ENCODE data around the gene TOX2. TPM values are rescaled to one million over a fixed set of nuclear protein-coding genes. Genes with fewer than 3 reads are reported as not detected.

The TOX2 gene
- total RNA-seq, 4 donors from 2014 or later = 0.40 to 3.0 (median 1.6) TPM

DNA sequence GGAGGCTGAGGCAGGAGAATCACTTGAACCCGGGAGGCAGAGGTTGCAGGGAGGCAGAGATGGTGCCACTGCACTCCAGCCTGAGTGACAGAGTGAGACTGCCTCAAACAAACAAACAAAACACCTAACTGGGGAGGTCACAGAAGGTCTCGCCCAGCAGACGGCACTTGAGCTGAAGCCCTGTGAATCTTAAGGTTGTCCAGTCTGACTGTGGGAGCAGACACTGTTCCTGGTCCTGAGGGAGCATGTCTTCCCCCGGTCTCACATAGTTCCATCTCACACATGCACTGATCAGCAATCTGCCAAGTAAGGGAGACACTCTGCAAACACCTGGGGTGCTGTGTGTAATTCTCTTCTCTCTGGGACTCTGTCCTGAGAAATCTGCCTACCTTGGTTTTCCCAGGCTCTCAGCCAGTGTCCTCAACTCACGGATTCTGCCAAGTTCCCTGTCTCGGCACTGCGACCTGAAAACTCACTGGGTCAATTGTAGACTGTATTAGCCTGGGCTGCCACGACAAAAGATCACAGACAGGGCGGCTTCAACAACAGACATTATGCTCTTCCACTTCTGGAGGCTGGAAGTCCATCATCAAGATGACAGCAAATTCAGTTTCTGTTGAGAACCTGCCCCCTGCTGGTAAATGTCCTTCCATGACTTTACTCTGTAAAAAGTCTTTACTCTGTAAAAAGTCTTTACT, 178.0 kb downstream of the TOX2 start:
- no peak for TF ChIP-seq POLR2AphosphoS5 (IDR thresholded peaks at IDR 0.05)
- TF ChIP-seq, protein P1, sequence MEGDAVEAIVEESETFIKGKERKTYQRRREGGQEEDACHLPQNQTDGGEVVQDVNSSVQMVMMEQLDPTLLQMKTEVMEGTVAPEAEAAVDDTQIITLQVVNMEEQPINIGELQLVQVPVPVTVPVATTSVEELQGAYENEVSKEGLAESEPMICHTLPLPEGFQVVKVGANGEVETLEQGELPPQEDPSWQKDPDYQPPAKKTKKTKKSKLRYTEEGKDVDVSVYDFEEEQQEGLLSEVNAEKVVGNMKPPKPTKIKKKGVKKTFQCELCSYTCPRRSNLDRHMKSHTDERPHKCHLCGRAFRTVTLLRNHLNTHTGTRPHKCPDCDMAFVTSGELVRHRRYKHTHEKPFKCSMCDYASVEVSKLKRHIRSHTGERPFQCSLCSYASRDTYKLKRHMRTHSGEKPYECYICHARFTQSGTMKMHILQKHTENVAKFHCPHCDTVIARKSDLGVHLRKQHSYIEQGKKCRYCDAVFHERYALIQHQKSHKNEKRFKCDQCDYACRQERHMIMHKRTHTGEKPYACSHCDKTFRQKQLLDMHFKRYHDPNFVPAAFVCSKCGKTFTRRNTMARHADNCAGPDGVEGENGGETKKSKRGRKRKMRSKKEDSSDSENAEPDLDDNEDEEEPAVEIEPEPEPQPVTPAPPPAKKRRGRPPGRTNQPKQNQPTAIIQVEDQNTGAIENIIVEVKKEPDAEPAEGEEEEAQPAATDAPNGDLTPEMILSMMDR (IDR thresholded peaks at IDR 0.05) = peak in 1 of 2 donors; percentile 24
- DNase-seq (ENCODE audit: low spot score in 2 of 2) = no peak

DNA sequence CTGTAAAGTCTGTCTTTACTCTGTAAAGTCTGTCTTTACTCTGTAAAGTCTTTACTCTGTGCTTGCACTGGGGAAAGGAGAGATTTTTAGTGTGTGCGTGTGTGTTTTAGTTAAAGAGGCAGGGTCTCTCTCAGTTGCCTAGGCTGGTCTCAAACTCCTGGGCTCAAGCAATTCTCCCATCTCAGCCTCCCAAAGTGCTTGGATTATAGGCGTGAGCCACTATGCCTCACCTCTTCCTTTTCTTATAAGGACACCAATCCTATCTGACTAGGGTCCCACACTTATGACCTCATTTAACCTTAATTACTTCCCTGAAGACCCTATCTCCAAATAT, 178.6 kb downstream of the TOX2 start:
- no peaks in the 10 kb centered on the region for H3K9me3 ChIP-seq
- TF ChIP-seq POLR2A (IDR thresholded peaks at IDR 0.05) (no peak), POLR2AphosphoS5 (IDR thresholded peaks at IDR 0.05) (no peak), EP300 (IDR thresholded peaks at IDR 0.05) (no peak)
- TF ChIP-seq, protein P1 (IDR thresholded peaks at IDR 0.05) = no peak
- H3K4me3 ChIP-seq = no peak overlapping the region
- WGBS = 80% methylated on average over 2 of the region's 2 CpGs
- no peak for DNase-seq (ENCODE audit: low spot score in 2 of 2)
- peaks cover 5% of the 10 kb centered on the region for H3K27me3 ChIP-seq
- H3K36me3 ChIP-seq = no peaks in the 10 kb centered on the region
- peaks cover 4% of the 10 kb centered on the region for H3K4me1 ChIP-seq
- no peak overlapping the region for H3K27ac ChIP-seq

More for the DNA sequence above, 178.0 kb downstream of the TOX2 start:
- Histone ChIP-seq H3K9me3 (no peaks in the 10 kb centered on the region), H3K4me1 (peaks cover 4% of the 10 kb centered on the region), H3K27me3 (peaks cover 5% of the 10 kb centered on the region), H3K27ac (no peak overlapping the region), H3K36me3 (no peaks in the 10 kb centered on the region), H3K4me3 (no peak overlapping the region)
- whole genome bisulfite sequencing = 85% methylated on average over 6 of the region's 9 CpGs

DNA sequence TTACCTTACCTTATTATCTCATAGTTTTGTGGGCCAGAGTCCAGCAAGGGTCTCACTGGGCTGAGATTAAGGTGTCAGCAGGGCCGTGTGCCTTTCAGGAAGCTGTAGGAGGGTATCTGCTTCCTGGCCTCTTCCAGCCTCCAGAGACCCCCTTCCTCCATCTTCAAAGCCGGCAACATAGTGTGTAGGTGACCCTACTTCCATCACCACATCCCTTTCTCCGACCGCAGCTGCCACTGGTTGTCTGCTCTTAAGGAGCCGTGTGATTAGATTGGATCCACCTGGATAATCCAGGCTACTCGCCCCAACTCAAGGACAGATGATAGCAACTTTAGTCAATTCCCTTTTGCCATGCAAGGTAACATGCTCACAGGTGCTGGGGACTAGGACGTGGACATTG, 181.2 kb downstream of the TOX2 start:
- 82% methylated on average over 7 of the region's 7 CpGs for WGBS

DNA sequence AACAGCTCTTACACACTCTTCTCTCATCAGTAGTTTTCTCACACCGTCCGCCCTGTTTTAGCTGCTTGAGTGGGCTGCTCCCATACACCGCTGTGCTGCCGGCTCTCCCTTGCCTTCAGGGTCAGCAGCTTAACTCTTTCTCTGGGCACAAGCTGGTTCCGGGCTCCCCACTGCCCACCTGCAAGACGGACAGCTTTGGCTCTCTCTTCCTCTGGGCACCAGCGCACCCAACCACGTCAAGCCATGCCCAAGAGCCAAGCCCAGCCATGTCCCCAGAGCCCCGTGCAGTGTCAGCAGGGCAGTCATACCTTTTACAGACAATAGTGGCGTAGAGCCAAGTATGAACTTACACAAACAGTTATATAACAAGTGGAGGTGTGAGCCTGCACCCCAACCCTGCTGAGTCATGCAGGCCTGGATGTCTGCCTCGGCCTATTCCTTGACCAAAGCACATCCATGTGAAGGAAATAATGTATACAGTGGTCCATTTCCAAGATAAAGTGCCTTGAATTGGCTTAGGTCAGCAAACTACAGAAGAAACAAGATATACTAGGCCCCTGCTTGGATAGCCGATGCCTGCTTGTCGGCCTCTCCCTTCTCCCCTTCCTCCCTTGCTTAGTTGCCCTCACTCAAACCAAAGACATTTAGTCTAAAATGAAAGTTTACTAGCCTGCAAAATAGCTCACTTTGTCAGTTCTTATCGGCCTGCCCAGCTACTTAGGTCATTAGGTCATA, 183.0 kb downstream of the TOX2 start:
- no peak for DNase-seq (ENCODE audit: low spot score in 2 of 2)
- H3K27me3 ChIP-seq = peaks cover 6% of the 10 kb centered on the region
- no peaks in the 10 kb centered on the region for H3K9me3 ChIP-seq
- TF ChIP-seq EP300 (IDR thresholded peaks at IDR 0.05) (no peak), POLR2AphosphoS5 (IDR thresholded peaks at IDR 0.05) (no peak), POLR2A (IDR thresholded peaks at IDR 0.05) (no peak)
- TF ChIP-seq, protein P1 (IDR thresholded peaks at IDR 0.05) = no peak
- H3K4me1 ChIP-seq = no peaks in the 10 kb centered on the region
- no peak overlapping the region for H3K27ac ChIP-seq
- no peaks in the 10 kb centered on the region for H3K36me3 ChIP-seq
- WGBS = 75% methylated on average over 14 of the region's 14 CpGs
- no peak overlapping the region for H3K4me3 ChIP-seq

More for the DNA sequence above, 181.2 kb downstream of the TOX2 start:
- Histone ChIP-seq H3K27ac (no peak overlapping the region), H3K4me3 (no peak overlapping the region), H3K36me3 (no peaks in the 10 kb centered on the region), H3K27me3 (peaks cover 8% of the 10 kb centered on the region), H3K4me1 (no peaks in the 10 kb centered on the region), H3K9me3 (no peaks in the 10 kb centered on the region)
- TF ChIP-seq EP300 (IDR thresholded peaks at IDR 0.05) (no peak), POLR2A (IDR thresholded peaks at IDR 0.05) (no peak), POLR2AphosphoS5 (IDR thresholded peaks at IDR 0.05) (no peak)
- TF ChIP-seq, protein P1 (IDR thresholded peaks at IDR 0.05) = no peak
- no peak for DNase-seq (ENCODE audit: low spot score in 2 of 2)

DNA sequence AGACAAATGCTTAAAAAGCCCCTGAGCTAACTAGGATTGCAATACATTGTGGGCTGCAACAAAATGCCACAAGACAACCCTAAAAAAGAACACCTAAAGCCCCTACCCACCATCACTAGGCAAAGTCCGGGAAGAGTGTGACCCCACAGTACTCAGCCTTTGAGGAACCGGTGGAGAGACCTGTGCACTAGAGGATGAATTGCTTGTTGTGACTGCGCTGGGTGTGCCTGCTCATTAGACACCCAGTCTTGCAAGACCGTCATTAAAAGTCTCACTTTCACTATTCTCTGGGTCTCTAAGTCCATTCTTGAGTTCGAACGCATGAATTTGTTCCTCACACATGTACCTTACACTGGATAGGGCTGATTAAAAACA, 183.6 kb downstream of the TOX2 start:
- Histone ChIP-seq H3K4me3 (no peak overlapping the region), H3K9me3 (no peaks in the 10 kb centered on the region), H3K27ac (no peak overlapping the region), H3K27me3 (peaks cover 4% of the 10 kb centered on the region), H3K4me1 (no peaks in the 10 kb centered on the region), H3K36me3 (no peaks in the 10 kb centered on the region)
- DNase-seq (ENCODE audit: low spot score in 2 of 2) = no peak
- WGBS = 90% methylated on average over 6 of the region's 6 CpGs
- no peak for TF ChIP-seq EP300 (IDR thresholded peaks at IDR 0.05)
- TF ChIP-seq POLR2A (IDR thresholded peaks at IDR 0.05) = no peak
- TF ChIP-seq, protein P1 (IDR thresholded peaks at IDR 0.05) = no peak
- TF ChIP-seq POLR2AphosphoS5 (IDR thresholded peaks at IDR 0.05) = no peak
